DND-41 (cell line): Measurements from ENCODE around the gene GSTK1.

Source experiments
- ATAC-seq: fragments of 200-7000 bp; cut with Tn5 transposase; 3 replicates; pipeline ENCODE4 v1.9.1; 2021; ENCODE audit warnings: low read depth; ENCODE audit not compliant: insufficient read depth
- DNase-seq: peaks from one replicate; pipeline ENCODE4 v3.0.0-alpha.2; 2020
- H2AFZ ChIP-seq: 2 replicates; pipeline ENCODE4 v1.6.0; 2012; ENCODE audit warnings: low read depth, low read length
- H3K27ac ChIP-seq: 2 replicates; pipeline ENCODE4 v1.5.1; 2012; ENCODE audit warnings: low read length, inconsistent platforms
- H3K27me3 ChIP-seq: fragments of 200-600 bp; sonication (generic); 2 replicates; pipeline ENCODE4 v1.6.0; 2012; ENCODE audit warnings: low read length, mild to moderate bottlenecking, inconsistent platforms; ENCODE audit not compliant: insufficient read depth, poor library complexity
- H3K36me3 ChIP-seq: 2 replicates; pipeline ENCODE4 v1.5.1; 2012; ENCODE audit warnings: low read length, inconsistent platforms; ENCODE audit not compliant: insufficient read depth
- H3K4me1 ChIP-seq: 2 replicates; pipeline ENCODE4 v1.5.1; 2012; ENCODE audit warnings: mild to moderate bottlenecking, low read length; ENCODE audit not compliant: insufficient read depth
- H3K4me2 ChIP-seq: 2 replicates; pipeline ENCODE4 v1.6.0; 2012; ENCODE audit warnings: mild to moderate bottlenecking, moderate library complexity, low read length, inconsistent platforms; ENCODE audit not compliant: insufficient read depth
- H3K4me3 ChIP-seq, 2 experiments: fragments of 200-600 bp in 1 of 2; shearing (Covaris generic) in 1 of 2; 2 replicates each; pipeline ENCODE4 v1.5.1; 2012 to 2016; ENCODE audit warnings: inconsistent platforms in 2 of 2, low read length in 2 of 2, mild to moderate bottlenecking in 2 of 2, low read depth in 1 of 2, moderate library complexity in 1 of 2
- H3K79me2 ChIP-seq: 2 replicates; pipeline ENCODE4 v1.6.0; 2012; ENCODE audit warnings: low read length, inconsistent platforms; ENCODE audit not compliant: insufficient read depth
- H3K9ac ChIP-seq: 2 replicates; pipeline ENCODE4 v1.6.0; 2012; ENCODE audit warnings: low read depth, mild to moderate bottlenecking, inconsistent platforms, low read length, moderate library complexity
- H3K9me3 ChIP-seq: 2 replicates; pipeline ENCODE4 v1.5.1; 2012; ENCODE audit warnings: low read length, moderate library complexity, mild to moderate bottlenecking, inconsistent platforms; ENCODE audit not compliant: insufficient read depth, severe bottlenecking
- H4K20me1 ChIP-seq: 2 replicates; pipeline ENCODE4 v1.6.0; 2012; ENCODE audit warnings: low read length; ENCODE audit not compliant: insufficient read depth
- CTCF ChIP-seq: IDR thresholded peaks from 2 replicates; pipeline ENCODE4 v1.5.1; 2012; ENCODE audit warnings: borderline replicate concordance, low read length, moderate library complexity, mild to moderate bottlenecking; ENCODE audit not compliant: poor library complexity, severe bottlenecking; ENCODE audit errors: extremely low read depth
- EZH2 ChIP-seq: IDR thresholded peaks from 3 replicates; pipeline ENCODE4 v1.6.1; 2012; ENCODE audit warnings: borderline replicate concordance, low read depth, mild to moderate bottlenecking, moderate library complexity, low read length, inconsistent platforms; ENCODE audit not compliant: severe bottlenecking

Gene GSTK1

DNA sequence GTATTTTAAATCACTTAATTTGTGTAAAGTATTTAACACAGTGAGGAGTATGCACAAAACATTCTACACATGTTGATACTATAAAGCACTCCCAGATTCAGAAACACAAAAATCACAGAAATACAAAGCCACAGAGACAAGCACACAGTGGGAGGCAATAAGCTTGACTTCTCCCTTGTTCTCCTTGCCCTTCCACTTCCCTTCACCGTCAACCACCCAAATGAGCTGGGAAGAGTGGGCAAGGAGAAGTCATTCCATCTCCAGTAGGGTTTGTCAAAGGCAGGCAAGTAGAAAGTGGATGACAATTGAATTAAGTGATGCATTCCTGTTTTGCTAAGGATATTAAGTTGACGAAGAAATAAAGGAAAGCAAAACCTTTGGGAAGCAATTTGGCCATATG lies 17.3 kb downstream of the GSTK1 start:
- Histone ChIP-seq H3K4me3 (no peak overlapping the region), H4K20me1 (no peaks in the 10 kb centered on the region), H3K4me2 (no peak overlapping the region), H3K9me3 (no peaks in the 10 kb centered on the region), H3K9ac (no peak overlapping the region), H3K4me1 (peaks cover 5% of the 10 kb centered on the region; the same call in 1 of the 2 replicates), H3K27ac (no peak overlapping the region), H3K27me3 (no peaks in the 10 kb centered on the region), H3K79me2 (no peaks in the 10 kb centered on the region), H2AFZ (no peak overlapping the region), H3K36me3 (no peaks in the 10 kb centered on the region)
- ATAC-seq = no peak
- DNase-seq = no peak
- TF ChIP-seq EZH2 = no peak
- TF ChIP-seq CTCF = no peak

- H3K27me3 ChIP-seq = no peaks in the 10 kb centered on the region
- no peak overlapping the region for H3K9ac ChIP-seq
- no peaks in the 10 kb centered on the region for H3K79me2 ChIP-seq
- no peak overlapping the region for H3K4me2 ChIP-seq
- no peak overlapping the region for H3K27ac ChIP-seq
- H3K4me3 ChIP-seq = no peak overlapping the region
- TF ChIP-seq CTCF = no peak
- TF ChIP-seq EZH2 = no peak
- H3K4me1 ChIP-seq = peaks cover 5% of the 10 kb centered on the region; the same call in 1 of the 2 replicates
- no peaks in the 10 kb centered on the region for H3K9me3 ChIP-seq
- no peak for DNase-seq
- no peaks in the 10 kb centered on the region for H4K20me1 ChIP-seq
- H3K36me3 ChIP-seq = no peaks in the 10 kb centered on the region
- no peak for ATAC-seq
- no peak overlapping the region for H2AFZ ChIP-seq
Observed at GRCh38 chr7:143281529-143281928, 18.3 kb downstream of the GSTK1 start.

DNA sequence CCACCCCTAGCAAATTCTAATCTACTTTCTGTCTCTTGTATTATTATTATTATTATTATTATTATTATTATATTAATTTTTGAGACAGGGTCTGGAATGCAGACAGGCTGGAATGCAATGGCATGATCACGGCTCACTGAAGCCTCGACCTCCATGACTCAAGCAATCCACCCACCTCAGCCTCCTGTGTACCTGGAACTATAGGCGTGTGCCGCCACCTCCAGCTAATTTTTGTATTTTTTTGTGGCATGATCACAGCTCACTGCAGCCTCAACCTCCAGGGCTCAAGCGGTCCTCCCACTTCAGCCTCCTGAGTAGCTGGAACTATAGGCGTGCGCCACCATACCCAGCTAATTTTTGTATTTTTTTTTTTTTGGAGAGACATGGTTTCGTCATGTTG lies 18.9 kb downstream of the GSTK1 start:
- Histone ChIP-seq H4K20me1 (no peaks in the 10 kb centered on the region), H3K27me3 (no peaks in the 10 kb centered on the region), H2AFZ (no peak overlapping the region), H3K36me3 (no peaks in the 10 kb centered on the region), H3K27ac (no peak overlapping the region), H3K79me2 (no peaks in the 10 kb centered on the region), H3K4me3 (no peak overlapping the region), H3K9me3 (no peaks in the 10 kb centered on the region), H3K4me2 (no peak overlapping the region), H3K4me1 (peaks cover 10% of the 10 kb centered on the region), H3K9ac (no peak overlapping the region)
- DNase-seq = no peak
- no peak for ATAC-seq
- TF ChIP-seq CTCF (no peak), EZH2 (no peak)

DNA sequence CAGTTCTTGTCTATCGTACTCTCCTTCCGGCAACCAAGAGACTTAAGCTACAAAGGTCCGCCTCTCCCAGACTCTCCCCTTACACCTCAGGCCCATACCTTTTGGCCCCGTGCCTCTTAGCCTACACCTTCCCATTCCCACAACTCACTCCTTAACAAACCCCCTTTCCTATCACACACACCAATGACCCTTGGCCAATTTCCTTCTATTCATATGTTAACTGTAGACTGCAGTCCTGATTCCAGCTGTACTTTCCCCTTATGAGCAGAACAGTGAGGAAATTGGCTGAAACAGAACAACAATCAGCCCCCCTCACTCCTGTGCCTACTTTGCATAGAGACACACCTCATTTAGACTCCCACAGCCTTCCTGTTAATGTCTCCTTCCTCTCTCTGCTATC lies 20.1 kb downstream of the GSTK1 start:
- Histone ChIP-seq H3K4me2 (no peak overlapping the region), H3K4me3 (no peak overlapping the region), H3K79me2 (peaks cover 9% of the 10 kb centered on the region), H3K4me1 (peaks cover 19% of the 10 kb centered on the region), H3K9ac (no peak overlapping the region), H3K27ac (no peak overlapping the region), H3K9me3 (no peaks in the 10 kb centered on the region), H3K36me3 (no peaks in the 10 kb centered on the region; the same call in 1 of the 2 replicates), H4K20me1 (no peaks in the 10 kb centered on the region), H2AFZ (no peak overlapping the region), H3K27me3 (no peaks in the 10 kb centered on the region)
- ATAC-seq = no peak
- DNase-seq = no peak
- TF ChIP-seq CTCF (no peak), EZH2 (no peak)
